Measurements from ENCODE around the gene CRYGC.
"Not testable (repeated sequence)": the region's sequence is repeated elsewhere in the genome, so short reads cannot be mapped to it uniquely, and the experiment has no call there.

CRYGC gene, protein sequence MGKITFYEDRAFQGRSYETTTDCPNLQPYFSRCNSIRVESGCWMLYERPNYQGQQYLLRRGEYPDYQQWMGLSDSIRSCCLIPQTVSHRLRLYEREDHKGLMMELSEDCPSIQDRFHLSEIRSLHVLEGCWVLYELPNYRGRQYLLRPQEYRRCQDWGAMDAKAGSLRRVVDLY

DNA sequence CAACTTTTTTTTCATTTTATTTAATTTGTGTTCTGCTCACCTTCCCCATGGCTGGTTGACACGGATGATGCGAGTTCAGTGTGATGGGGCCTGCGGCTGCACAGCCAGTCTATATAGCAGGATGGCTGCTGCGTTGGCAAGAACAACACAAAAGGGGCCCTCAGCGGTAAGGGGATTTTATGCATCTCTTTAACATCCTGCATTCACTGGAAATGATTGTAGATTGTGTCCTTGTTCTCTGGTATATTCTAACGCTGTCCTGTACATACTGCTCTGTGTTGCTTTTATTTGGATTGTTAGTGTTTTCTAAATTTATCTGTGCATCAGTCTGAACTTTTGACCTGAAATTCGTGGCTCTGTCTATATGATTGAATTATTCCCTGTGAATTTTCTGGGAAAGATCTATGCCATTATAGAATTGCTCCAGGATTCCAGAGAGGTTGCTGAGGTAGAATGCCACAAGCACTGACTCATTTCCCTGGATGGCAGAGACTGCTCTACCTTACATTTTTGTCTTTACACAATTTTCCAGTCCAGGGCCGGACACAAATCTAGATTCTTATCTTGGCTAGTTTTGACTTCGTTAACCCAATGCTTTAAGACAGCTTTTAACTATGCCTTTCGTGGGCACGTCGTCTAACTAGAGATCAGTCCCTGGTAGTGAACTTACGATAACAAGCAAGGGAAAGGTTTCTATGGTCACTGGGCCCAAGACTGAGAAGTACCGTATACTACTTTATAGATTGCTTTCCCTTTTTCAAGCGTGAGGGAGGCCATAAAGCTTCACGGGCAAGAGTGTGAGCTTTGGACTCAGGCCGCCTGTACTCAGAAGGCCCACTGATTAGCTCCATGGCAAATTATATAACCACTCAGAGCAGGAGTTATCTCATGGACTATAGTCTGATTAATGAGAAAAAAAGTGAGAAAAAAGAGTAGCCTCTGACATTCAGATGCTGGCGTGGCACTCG lies at the start of gene CRYGC:
Gene CRYGC, minus strand, starts transcription at position 85 of the 968 bp plus-strand sequence. Its CDS starts 36 bp downstream, at position 49.
- no peak for DNase-seq

DNA sequence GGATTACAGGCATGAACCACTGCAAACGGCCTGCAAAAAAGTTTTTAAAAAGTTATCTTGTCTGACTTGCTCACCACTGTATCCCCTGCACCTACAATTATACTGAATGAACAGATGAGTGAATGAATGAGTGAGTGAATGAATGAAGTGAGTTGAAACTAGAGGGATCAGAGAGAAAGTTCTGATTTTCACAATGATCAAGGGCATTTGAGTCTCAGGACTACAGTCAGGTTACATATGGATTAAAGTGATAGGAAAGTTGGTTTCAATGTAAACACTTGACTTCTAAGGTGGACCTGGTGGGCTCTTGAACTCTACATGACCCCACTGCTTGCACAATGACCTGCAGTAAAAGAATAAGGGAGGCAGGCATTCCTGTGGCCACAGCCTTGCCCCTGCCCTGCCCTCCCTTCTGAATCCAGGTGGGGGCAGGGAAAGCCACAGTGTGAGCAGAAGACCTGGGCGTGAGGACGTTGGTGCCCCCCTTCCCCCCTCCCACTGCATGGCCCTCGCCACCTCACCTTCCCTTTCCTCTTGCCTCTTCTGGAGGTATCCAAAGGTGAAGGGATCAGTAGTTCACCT lies 49.5 kb upstream of the CRYGC start:
- DNase-seq = no peak

DNA sequence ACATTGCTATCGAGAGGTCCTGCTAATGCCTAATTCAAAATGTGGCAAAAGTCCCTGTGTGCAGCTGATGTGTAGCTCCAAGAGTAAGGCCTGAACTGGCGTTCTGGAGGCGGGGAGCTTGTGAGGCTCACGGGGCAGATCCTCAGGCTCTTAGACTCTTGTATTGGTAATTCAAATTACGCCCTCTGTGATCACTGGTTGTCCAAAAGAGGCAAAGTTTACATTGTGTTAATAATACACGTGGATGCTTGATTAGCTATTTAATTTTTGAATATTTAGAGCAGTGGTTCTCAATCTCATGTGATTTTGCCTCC lies 46.2 kb upstream of the CRYGC start:
- DNase-seq = no peak

DNA sequence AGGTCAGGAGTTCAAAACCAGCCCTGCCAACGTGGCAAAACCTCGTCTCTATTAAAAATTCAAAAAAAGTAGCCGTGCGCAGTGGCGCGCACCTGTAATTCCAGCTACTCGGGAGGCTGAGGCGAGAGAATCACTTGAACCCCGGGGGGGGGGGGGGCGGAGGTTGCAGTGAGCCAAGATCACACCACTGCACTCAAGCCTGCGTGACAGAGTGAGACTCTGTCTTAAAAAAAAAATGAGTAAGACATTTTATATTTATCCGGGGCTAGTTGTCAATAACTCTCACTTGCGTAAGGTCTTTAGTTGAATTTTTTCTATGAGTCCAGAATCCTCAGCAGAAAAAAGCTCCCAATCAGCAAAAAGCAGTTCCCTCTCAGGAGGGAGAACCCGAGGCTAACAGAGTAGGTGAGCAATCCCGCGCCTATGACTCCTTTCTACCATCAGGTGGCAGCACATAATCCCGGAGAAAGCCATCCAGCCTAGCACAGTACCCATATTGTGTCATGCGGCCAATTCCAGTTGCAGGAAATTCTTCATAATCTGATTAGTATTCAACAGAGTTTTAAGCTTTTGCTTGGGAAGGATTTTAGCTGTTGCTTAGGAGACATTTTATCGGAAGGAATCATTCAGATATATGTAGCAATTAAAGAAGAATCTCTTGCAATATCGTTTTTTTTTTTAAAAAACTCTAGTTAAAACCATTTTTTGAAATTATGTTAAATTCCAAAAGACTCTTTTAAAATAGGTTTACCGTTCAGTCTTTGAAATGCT lies 45.6 kb upstream of the CRYGC start:
- peak; percentile 77 for DNase-seq

DNA sequence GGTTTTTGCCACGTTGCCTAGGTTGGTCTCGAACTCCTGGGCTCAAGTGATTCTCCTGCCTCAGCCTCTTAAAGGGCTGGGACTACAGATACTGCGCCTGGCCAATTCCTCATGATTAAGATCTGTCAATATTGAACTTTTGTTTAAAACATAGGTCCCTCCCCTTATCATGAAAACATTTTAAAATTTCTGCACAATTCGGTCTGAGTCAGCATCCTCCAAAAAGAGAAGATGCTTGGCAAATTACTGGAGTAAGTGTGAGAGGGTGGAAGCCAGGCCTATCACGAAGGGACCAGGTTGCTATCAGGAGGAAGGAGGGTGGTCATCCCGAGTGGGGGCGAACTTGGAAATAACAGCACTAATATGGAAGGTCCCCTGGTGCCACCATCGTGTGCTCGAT lies 44.5 kb upstream of the CRYGC start:
- DNase-seq = no peak

DNA sequence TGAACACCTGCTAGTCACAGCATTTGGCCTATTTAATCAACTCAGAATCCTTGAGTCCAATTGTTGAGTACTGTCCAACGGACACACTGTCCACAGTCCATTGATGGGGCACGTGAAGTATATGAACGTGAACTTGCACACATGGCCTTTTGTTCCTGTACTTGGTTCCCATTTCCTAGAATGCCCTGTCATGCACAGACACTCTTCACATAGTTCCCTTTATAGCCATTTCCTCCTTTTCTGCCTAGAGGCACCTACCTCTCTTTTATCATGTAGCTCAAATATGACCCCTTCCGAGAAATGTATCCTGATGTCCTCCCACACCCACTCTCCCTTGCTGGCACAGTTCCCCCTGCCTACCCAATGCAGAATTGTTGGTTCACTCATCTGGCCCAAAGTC lies 42.5 kb upstream of the CRYGC start:
- DNase-seq = no peak

DNA sequence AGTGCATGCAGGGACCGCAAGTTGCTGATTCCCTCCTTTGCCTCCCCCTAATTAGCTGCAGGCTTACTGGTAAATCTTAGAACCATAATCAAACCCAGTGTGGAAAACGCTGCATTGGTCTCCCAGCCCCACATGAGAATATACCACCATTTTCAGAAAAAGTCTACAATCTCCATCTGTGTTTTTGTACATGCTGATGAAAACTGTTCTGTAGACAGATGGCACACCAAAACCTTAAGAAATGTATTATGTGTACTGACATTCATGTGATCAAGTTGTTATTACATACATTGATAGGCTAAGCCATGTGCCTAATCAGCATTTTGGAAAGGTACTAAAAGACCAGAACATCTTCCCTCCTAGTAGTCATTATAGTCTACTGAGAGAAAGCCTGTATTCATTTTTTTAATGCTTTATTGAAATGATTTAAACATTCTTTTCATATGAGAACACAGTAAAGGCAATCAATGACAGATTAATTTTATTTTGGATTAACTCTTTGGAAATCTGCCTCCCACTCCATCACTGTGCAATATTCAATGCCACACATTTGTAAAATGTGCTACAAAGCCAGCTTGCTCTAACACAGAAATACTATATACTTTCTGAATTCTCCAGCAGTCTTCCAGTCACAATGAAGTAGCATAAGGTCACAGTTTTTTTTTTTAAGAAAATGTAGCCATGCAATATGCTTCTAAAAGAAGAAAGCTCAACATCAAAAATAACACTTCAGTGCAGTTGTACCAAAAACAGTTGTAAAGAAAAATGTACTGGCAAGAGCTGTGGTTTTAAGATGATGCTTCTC lies 35.5 kb upstream of the CRYGC start:
- DNase-seq = no peak

DNA sequence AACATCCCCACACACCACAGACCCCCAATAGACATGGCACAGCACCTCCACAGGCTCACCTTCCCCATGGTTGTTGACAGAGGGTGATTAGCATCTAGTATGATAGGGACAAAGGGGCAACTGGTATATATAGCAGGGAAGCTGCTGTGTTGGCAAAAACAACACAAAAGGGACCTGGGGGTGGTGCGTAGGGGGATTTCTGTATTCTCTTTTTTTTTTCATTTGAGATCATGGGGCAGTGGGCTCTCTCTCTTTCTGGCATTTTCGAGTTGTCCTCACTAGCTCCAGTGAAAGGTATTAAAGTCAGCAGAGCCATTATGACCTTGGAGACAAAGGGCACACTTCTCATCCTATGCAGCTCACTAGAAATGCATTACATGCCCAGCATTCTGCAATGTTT lies 33.9 kb upstream of the CRYGC start, which contains the start of gene CRYGA:
Gene CRYGA, minus strand, starts transcription at position 101 of the 400 bp plus-strand sequence. Its CDS starts 33 bp downstream, at position 68.
- no peak for DNase-seq

DNA sequence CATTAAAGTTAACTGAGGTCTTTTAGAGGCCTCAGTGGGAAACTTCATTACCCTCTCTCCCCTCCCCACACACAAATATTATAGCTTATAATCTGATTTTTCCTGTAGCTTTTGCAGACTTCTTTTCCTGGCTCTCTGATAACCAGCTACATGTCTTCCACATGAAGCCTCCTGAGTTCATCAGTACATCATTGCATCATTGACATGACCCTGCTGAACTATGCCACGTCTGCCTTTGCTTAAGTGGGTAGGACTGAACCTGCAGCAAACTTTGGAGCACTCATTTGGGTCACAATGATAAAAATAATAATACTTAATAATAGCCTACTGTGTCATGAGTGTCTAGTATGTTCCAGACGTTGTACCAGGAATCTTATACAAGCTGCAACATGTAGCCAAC lies 26.8 kb upstream of the CRYGC start:
- DNase-seq = no peak

DNA sequence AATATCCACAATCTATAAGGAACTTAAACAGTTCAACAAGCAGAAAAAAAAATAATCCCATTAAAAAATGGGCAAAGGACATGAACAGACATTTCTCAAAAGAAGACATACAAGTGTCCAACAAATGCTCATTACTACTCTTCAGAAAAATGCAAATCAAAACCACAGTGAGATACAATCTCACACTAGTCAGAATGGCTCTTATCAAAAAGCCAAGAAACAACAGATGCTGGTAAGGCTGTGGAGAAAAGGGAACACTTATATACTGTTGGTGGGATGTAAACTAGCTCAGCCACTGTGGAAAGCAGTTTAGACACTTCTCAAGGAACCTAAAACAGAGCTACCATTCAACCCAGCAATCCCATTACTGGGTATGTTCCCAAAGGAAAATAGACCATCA lies 23.5 kb upstream of the CRYGC start:
- no peak for DNase-seq

DNA sequence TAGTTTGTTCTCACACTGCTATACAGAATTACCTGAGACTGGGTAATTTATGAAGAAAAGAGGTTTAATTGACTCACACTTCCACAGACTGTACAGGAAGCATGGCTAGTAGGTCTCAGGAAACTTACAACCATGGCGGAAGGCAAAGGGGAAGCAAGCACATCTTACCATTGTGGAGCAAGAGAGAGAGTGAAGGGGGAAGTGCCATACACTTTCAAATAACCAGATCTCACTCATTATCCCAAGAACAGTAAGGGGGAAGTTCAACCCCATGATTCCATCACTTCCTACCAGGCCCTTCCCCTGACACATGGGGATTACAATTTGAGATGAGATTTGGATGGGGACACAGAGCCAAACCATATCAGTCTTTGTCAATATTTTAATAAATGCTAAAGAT lies 21.3 kb upstream of the CRYGC start:
- DNase-seq = no peak

DNA sequence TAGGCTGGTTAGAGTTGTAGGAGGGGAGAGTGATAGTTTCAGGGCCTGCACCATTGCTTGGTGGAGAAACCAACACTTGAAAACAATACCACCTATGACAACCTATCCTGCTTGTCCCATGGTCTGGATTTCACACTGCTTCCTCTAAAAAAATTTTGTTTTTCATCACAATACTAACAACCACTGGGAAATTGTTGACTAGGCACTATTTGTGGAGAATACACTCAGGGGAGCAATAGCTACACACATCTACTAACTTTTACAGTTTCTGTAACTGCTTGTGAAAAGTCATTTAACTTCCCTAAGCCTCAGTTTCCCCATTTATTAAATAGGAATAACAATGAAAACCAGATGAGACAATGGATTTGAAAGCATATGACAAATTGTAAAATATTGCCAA lies 20.5 kb upstream of the CRYGC start:
- DNase-seq = no peak

DNA sequence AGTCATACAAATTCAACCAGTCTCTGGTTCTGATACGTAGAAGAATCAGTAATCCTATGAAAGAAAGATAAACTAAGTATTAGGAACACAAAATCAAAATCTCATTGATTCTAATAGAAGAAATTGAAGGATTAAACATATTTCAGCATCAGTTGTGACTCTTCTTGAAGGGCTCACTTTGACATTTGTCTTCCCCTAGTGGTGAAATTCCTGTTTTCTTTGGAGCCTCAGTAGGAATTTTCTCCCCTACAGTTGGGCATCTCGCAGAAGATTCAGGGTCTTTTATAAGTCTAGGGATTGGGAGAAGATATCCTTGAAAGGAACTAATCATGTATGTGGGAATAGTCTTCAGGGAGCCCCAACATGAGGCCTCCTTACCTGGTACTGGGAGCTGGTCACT lies 19.2 kb upstream of the CRYGC start:
- DNase-seq = no peak

DNA sequence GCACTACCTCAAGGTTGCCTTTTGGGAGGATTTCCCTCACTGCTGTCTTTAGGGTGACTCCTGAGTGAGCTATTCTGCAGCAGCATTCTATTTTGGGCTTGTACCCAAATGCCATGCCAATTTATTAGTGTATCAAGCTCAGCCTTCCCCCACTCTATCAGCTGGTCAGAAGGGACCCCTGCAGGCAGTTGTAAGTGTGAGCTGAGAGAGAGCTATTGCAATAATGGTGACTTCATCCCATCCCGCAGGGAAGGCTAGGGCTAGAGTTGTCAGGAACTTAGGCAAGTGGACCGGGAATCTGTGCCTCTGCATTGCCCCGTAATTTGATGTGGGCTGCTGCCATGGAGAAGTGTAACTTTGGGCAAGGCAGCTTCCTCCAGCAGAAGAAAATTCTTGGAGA lies 18.1 kb upstream of the CRYGC start:
- DNase-seq = no peak

DNA sequence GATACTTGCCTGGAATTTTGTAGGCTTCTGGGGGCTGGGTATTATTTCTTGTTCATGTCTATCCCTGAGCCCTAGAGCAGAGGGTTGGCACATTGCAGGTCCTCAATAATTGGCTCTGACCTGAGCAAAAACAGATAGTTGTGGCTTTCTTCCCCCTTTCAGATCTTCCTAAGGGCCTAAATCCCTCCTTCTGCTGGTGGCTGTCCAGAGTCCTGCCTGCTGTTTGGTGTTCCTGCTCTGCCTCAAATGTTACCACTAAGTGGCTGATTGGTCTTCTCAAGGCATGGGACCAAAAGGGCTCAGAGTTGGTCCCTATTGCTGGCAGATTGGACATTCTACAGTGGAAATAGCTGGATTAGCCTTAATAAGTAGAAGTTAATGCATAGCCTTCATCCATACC lies 17.4 kb upstream of the CRYGC start:
- no peak for DNase-seq

DNA sequence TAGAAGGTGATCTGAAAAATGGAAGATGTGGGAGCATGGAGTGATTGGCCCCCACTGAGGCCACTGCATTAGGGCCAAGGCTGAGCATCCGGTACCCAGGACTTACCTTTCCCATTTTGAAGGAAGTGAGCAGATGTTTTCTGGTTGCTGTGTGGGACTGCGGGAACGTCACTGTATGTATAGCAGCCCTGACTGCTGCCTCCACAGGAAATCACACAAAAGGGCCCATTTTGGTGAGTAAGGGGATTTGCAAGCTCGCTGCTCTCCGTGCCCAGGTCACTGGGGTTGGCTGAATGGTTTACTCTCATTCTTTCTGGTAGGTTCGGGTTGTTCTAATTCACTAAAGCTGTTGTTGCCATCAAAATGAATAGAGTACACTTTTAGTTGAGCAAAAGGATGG lies 16.4 kb upstream of the CRYGC start, which contains the start of gene CRYGB:
Gene CRYGB, minus strand, starts transcription at position 153 of the 400 bp plus-strand sequence. Its CDS starts 38 bp downstream, at position 115.
- no peak for DNase-seq

DNA sequence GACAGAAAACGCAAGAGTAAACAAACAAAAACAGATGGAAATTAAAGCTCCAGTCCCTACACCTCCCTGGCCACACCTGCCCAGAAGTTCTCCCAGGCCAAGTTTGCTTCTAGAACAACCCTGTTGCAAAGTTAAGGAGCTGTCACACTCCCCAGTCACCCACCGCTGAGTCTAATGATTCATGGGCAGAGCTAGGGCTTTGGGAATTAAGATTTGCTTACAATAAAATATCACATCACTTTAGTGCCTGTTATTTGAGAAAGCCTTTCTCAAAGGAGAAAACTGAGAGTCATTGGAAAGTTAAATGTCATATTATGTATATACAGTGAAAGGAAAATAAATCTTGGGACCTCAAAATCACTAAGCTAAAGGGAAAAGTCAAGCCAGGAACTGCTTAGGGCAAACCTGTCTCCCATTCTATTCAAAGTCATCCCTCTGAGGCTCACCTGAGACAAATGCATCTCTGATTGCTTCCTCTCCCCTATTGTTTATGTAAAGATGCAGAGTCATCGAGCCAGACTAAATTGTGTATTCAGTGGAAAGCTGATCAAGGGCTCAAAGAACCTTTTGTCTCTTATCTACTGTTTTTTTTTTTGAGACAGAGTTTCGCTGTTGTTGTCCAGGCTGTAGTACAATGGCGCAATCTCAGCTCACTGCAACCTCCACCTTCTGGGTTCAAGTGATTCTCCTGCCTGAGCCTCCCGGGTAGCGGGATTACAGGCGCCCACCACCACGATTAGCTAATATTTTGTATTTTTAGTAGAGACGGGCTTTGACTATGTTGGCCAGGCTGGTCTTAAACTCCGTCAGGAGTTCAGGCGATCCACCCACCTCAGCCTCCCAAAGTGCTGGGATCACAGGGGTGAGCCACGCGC lies 13.5 kb upstream of the CRYGC start:
- DNase-seq = no peak

DNA sequence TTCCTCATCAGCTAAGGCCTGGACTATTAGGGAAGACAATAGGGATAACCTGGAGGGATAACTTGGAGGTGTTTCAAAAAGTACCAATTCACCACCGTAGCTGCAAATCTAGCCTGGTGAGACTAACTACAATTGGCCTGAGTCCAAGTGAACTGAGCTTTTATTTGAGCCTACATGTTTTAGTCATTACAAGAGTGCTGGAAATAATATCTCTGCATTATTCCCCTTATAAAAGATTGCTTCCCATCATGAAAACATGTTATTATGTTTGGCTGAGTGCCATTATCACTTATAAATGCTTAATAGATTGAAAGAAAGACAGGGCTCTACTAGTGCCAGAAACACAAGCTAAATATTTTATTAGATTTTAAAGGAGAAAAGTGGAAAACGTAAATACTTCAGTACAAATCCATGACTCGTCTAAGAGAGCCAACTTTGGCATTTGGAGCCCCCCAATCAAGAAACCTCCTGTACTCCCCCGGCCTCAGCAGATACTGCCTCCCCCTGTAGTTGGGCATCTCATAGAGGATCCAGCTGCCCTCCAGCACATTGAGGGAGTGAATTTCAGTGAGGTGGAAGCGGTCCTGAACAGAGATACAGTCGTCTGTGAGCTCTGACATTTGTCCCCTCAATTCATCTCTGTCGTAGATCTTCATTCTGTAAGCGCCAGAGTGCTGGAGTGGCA lies 12.8 kb upstream of the CRYGC start:
- DNase-seq = no peak

DNA sequence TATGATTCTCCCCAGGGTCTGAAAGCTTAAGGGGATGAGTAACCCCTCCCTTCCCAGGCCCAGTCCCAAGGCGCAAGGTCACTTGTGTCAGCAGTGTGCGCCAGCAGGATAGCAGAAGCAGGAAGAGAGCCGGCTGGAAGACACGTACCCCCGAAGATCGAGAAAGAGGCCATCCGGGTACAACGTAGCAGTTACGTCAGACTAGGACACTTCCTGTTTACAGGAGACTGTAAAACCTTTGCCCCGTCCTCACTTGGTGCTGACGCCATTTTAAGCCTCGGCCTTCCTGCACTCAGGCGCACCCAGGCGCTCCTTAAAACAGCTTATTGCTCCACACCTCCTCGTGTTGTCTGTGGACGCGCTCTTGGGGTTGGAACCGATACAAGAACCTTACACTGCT lies 9.8 kb upstream of the CRYGC start:
- no peak for DNase-seq

DNA sequence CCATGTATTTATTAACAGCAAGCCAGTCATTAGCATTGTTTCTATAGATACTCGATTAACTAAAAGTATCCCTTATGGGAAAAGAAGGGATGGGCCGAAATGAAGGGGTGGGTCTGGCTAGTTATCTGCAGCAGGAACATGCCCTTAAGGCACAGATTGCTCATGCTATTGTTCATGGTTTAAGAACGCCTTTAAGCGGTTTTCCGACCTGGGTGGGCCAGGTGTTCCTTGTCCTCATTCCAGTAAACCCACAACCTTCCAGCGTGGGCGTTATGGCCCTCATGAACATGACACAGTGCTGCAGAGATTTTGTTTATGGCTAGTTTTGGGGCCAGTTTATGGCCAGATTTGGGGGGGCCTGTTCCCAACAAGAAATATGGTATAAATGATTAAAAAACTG lies 8.7 kb upstream of the CRYGC start:
- DNase-seq = not testable (repeated sequence)

DNA sequence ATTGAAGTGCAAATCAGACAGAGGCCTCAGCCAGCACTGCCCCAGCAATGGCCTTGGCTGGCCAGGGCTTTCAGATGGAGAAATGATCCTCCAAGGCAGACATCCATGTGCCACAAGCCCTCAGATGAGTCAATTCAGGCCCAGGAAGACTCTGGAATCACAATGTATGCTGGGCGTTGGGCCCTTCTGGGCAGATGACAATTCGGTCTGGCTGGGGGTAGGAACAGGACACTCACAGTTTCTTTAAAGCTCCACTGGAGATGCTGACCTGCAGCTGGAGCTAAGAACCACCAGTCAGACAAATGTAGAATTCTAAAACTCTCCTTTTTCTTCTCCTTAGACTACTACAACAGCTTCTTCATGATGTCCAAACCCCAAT lies 7.1 kb upstream of the CRYGC start:
- no peak for DNase-seq
